Prostate gland (tissue), 2 donors: ENCODE data around the gene DNAH14.

Source experiments
- POLR2AphosphoS5 ChIP-seq: sonication (generic); formaldehyde crosslinking; IDR thresholded peaks from one replicate; pipeline ENCODE4 v1.6.1; 2017; ENCODE audit warnings: antibody characterized with exemption
- TF ChIP-seq, protein P1 (sequence below), 4 experiments: fragments of 200-600 bp in 2 of 4; fragments of 450-650 bp in 2 of 4; sonication (generic) in 2 of 4; IDR thresholded peaks; 1 replicate in 3 of 4; 2 replicates in 1 of 4; pipeline ENCODE4 v1.5.1; 2016 to 2019; ENCODE audit warnings: antibody characterized with exemption in 4 of 4, mild to moderate bottlenecking in 2 of 4, moderate library complexity in 2 of 4

DNA sequence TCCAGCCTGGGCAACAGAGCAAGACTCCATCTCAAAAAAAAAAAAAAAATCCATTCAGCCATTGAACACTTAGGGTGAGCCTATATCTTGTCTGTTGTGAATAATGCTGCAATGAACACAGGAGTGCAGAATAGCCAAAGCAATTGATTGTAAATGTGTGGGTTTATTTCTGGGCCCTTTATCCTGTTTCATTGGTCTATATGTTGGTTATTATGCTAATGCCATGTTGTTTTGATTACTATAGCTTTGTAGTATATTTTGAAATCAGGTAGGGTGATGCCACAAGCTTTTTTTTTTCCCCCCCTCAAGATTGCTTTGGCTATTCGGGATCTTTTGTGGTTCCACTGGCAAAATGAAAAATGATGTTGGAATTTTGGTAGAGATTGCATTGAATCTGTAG is 330.8 kb downstream of the DNAH14 start:
- TF ChIP-seq, protein P1, sequence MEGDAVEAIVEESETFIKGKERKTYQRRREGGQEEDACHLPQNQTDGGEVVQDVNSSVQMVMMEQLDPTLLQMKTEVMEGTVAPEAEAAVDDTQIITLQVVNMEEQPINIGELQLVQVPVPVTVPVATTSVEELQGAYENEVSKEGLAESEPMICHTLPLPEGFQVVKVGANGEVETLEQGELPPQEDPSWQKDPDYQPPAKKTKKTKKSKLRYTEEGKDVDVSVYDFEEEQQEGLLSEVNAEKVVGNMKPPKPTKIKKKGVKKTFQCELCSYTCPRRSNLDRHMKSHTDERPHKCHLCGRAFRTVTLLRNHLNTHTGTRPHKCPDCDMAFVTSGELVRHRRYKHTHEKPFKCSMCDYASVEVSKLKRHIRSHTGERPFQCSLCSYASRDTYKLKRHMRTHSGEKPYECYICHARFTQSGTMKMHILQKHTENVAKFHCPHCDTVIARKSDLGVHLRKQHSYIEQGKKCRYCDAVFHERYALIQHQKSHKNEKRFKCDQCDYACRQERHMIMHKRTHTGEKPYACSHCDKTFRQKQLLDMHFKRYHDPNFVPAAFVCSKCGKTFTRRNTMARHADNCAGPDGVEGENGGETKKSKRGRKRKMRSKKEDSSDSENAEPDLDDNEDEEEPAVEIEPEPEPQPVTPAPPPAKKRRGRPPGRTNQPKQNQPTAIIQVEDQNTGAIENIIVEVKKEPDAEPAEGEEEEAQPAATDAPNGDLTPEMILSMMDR (IDR thresholded peaks at IDR 0.05) = no peak
- no peak for TF ChIP-seq POLR2AphosphoS5
